GM19397 (cell line): ENCODE data around the gene AP3S2.
"Not testable (repeated sequence)": the region's sequence is repeated elsewhere in the genome, so short reads cannot be mapped to it uniquely, and the experiment has no call there.

Experiments used
- ATAC-seq: cut with Tn5 transposase; IDR thresholded peaks from one replicate; pipeline ENCODE4 v1.9.1; 2021; ENCODE audit warnings: mild to moderate bottlenecking, moderate library complexity; ENCODE audit not compliant: unreplicated experiment

The AP3S2 gene

GRCh38 chr15:89893696-89894447, at the start of gene AP3S2:
Gene AP3S2 (minus strand): TSS chr15:89893994. CDS start chr15:89893949, 45 bp downstream.
- ATAC-seq, result peak; percentile 98

DNA sequence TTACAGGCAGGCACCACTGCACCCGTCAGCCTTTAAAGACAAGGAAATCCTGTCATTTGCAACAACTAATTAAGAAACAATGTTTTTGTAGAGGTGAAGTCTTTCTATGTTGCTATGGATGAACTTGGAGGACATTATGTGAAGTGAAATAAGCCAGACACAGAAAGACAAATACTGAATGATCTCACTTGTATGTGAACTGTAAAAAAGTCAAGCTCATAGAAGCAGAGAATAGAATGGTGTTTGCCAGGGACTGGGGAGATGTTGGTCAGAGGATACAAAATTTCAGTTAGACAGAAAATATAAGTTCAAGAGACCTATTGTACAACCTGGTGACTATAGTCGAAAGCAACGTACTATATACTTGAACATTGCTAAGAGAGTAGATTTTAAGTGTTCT, 46.1 kb upstream of the AP3S2 start:
- no peak for ATAC-seq

GRCh38 chr15:89939377-89939776, 45.6 kb upstream of the AP3S2 start:
- ATAC-seq, result not testable (repeated sequence)

DNA sequence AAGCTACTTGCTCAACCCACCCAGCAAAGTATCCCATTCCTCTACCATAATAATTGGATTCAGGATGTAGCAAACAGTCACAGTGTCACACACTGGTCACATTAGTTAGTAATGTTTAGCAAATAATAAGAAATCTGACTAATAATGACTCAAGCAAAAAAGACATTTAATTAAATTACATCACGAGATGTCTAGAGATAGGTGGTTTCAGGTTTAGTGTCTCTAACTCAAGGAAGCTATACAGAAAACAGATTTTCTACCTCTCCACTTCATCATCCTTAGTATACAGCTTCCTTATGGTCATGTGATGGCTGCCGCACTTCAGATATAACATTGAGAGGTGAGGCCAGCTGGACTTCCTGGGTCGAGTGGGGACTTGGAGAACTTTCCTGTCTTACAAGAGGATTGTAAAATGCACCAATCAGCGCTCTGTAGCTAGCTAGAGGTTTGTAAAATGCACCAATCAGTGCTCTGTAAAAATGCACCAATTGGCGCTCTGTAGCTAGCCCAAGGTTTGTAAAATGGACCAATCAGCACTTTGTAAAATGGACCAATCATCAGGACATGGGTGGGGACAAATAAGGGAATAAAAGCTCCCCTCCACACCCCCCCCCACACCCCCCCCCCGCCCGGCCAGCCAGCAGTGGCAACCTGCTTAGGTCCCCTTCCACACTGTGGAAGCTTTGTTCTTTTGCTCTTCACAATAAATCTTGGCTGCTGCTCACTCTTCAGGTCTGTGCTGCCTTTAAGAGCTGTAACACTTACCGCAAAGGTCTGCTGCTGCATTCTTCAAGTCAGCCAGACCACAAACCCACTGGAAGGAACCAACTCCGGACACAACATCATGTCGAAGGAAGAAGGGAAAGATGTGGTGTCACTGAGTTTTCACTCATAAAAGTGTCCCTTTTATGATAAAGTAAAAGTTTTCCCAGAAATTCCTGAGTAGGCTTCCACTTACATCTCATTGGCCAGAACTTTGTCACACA, 43.9 kb upstream of the AP3S2 start:
- ATAC-seq, result no peak

GRCh38 chr15:89936786-89937265, 43.0 kb upstream of the AP3S2 start:
- no peak for ATAC-seq

DNA sequence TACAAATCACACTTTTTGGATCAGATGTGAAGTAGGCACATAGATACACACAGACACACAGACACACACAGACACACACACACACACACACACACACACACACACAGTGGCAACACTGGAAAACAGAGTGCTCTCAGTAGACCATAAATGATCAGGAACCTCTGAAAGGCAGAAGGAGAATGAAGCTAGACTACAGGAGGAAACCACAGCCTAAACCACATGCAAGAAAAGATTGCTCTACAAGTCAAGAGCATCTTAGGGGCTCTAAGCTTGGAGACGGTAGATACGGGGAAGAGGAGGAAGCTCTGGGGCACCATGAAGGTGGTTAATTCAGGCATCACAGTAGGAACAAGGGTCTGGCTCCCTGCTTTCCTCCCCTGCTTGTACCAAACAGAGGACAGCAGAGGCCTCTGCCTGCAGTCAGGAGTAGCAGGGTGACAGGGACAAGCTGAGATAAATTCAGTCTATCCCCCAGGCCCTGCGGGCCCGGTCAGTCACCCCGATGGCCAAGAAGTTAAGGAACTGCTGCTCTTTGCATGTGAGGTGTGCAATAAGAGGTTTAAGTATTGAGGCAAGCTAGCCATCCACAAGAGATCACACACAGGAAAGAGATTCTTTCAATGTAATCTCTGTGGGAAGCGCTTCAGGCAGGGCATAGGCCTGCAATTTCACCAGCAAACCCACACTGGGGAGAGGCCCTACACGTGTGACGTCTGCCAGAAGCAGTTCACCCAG, 42.4 kb upstream of the AP3S2 start:
- ATAC-seq, result no peak

DNA sequence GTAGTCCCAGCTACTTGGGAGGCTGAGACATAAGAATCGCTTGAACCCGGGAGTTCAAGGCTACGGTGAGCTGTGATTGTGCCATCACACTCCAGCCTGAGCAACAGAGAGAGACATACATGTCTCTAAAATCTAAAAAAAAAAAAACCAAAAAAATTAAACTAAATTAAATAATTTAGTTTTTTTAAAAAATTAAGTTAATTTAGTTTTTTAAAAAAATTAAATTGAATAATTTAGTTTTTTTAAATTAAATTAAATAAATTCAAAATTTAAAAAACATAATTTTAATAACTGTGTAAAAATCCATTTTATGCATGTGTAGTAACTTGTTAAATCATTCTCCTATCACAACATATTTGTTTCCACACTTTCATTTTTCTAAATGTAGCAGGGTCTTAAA, 39.1 kb upstream of the AP3S2 start:
- no peak for ATAC-seq

DNA sequence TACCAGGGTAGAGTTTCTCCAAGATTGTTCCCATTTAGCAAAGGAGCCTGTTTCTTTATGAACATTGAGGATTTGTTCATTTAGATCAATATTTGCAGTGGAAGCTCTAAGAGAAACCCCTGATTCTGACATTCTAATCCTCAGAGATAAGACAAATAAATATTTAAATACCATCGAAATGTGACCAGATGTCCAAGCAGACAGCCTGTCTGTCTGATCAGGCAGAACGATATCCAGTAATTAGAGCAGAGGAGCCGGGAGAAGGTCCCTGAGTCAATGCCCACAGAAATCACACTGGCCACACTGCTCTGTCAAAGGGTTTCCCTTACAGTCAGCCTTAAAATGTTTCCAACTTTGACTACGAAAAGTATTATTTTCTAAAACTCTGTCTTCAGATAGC, 34.6 kb upstream of the AP3S2 start:
- ATAC-seq, result no peak

DNA sequence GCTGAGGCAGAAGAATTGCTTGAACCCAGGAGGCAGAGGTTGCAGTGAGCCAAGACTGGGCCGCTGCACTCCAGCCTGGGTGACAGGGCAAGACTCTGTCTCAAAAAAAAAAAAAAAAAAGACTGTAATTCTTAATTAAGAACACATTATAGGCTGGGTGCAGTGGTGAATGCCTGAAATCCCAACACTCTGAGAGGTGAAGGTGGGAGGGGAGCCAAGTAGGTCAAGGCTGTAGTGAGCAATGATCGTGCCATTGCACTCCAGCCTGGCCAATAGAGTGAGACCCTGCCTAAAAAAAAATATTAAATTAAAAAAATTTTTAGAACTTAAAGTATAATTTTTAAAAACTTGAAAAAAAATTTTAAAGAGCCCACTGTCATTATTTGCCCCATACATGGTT, 32.4 kb upstream of the AP3S2 start:
- no peak for ATAC-seq

GRCh38 chr15:89917442-89918101, 23.8 kb upstream of the AP3S2 start:
- no peak for ATAC-seq

- no peak for ATAC-seq
Observed at GRCh38 chr15:89916660-89917059, 22.9 kb upstream of the AP3S2 start.

DNA sequence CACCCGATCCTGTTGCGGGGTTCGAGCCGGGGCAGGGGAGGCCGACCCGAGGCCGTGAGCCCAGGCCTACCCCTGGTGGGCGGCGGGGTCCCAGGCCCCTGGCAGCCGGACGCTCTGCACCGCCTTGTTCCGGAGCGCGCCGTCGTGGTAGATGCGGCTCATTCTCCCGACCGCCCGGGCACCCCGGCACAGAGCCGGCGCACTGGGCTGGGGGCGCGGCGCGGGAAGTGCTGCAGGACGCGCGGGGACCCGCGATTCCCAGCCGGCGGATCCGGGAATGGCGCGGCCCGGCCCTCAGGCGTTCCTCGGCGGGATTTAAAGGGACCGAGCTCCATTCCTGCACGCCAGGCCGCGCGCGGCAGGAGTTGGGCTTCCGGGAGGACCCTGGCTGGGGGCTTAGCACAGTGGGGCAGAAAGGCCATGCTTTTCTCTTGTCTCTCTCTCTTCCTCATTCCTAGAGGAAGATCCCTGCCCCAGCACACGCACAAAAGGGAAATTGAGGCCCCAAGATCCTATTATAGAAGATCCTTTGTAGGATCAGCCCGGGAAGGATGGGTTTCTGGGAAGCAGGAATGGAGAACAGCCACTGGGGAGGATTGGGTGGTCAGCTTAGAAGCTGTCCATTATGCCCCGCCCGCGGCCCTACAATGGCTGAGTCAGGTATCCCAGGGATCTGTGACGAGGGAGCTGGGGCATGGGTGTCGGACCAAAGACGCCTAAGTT, 19.0 kb upstream of the AP3S2 start, which contains the start of gene ARPIN:
Gene ARPIN (minus strand): TSS at position 279 of the 723 bp plus-strand sequence. CDS start 117 bp downstream, at position 162.
- ATAC-seq, result no peak

GRCh38 chr15:89912145-89912673, 18.4 kb upstream of the AP3S2 start:
- no peak for ATAC-seq

- no peak for ATAC-seq
Observed at GRCh38 chr15:89910891-89911626, 17.3 kb upstream of the AP3S2 start.

DNA sequence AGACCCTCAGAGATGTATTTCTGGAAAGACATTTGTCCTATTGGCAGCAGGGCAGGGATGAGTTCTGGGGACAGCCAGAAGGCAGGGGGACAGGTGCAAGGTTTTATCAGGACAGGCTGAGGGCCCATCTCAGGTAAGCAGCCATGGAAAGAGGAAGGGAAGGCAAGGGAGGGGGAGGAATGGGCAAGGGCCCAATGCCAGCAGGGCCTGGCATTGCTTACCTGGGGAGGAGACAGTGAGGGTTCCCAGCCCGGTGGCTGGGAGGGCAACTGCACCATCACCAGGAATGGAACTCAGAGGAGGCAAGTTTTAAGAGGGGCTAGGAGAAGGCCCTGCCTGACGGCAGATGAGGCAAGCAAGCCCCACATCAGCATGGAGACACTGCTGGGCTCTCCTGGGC, 15.8 kb upstream of the AP3S2 start:
- ATAC-seq, result no peak

- no peak for ATAC-seq
Observed at GRCh38 chr15:89908226-89908625, 14.4 kb upstream of the AP3S2 start.

DNA sequence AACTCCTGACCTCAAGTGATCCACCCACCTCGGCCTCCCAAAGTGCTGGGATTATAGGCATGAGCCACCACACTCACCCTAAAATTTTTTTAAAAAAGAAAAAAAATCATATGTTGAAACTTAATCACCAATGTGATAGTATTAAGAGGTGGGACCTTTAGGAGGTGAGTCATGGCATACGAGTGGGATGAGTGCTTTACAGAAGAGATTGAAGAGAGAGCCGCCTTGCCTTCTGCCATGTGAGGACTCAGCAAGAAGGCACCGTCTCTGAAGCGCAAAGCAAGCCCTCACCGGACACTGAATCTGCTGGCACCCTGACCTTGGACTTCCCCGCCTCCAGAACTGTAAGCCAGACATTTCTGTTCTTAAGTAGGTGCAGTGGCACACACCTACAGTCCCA, 13.5 kb upstream of the AP3S2 start:
- ATAC-seq, result no peak

GRCh38 chr15:89905846-89906378, 12.1 kb upstream of the AP3S2 start:
- no peak for ATAC-seq

GRCh38 chr15:89904519-89904918, 10.7 kb upstream of the AP3S2 start:
- ATAC-seq, result no peak
